Measurements from ENCODE around the gene SNRK.

The SNRK gene

DNA sequence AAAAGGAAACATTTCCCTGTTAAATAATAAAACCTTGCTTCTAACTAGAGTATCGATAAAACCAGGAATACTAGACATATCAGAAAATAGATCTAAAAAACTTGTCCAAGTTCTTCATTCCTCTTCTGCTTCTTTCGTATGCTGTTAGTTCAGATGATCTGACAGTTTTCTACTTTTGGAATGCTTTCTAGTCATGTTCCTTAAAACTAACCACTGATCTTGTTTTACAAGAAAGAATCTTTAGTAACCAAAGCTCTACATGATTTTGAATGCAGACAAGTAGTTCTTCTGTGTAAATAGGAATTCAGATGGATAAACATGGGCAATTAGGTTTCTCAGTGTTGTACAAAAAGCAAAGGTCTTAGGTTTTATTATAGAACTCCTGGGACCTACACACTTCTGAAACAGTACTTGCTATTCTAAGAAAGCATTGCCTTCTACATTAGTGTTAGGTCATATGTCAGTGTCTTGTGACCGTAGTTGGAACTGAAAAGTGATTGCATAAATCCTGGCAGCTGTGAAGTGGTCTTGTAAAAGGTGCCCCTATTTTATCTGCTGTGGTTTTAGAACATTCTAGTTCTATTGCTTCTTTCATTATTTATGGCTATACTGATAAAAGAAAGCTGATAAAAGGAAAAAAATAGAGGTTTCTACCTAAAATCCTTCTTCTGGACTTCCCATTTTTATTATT, 40.7 kb downstream of the SNRK start:
- H3K9me3 ChIP-seq (ENCODE audit: control insufficient read depth, low read length) = peaks cover 3% of the 10 kb centered on the region
- H3K4me1 ChIP-seq (ENCODE audit: control insufficient read depth, insufficient read depth, low read depth, low read length) = no peaks in the 10 kb centered on the region
- no peak overlapping the region for H4K8ac ChIP-seq (ENCODE audit: low read length)
- peak; percentile 66 for DNase-seq
- H3K4ac ChIP-seq (ENCODE audit: low read depth in 1 of 2, low read length in 2 of 2) = no peak overlapping the region
- no peak overlapping the region for H3K27ac ChIP-seq (ENCODE audit: low read length, poor library complexity, severe bottlenecking)
- 57% methylated on average over 2 of the region's 3 CpGs for WGBS
- no peaks in the 10 kb centered on the region for H3K27me3 ChIP-seq (ENCODE audit: control insufficient read depth in 1 of 2, insufficient read depth in 1 of 2, low read length in 2 of 2)
- no peak overlapping the region for H2BK12ac ChIP-seq (ENCODE audit: low read length in 2 of 2)
- H3K14ac ChIP-seq (ENCODE audit: low read length in 2 of 2) = no peak overlapping the region
- no peak overlapping the region for H4K91ac ChIP-seq (ENCODE audit: low read length)
- H3K9ac ChIP-seq (ENCODE audit: low read length) = peak overlapping the region; percentile 14
- no peak overlapping the region for H3K4me3 ChIP-seq (ENCODE audit: insufficient read depth in 1 of 2, low read depth in 1 of 2, low read length in 2 of 2)
- H3K4me2 ChIP-seq (ENCODE audit: low read length, poor library complexity, severe bottlenecking) = no peak overlapping the region
- no peak overlapping the region for H2AFZ ChIP-seq (ENCODE audit: low read depth, low read length)
- H3K79me1 ChIP-seq (replicated peaks; ENCODE audit: low read length, poor library complexity, severe bottlenecking) = peaks cover 12% of the 10 kb centered on the region
- H2BK15ac ChIP-seq (ENCODE audit: low read depth, poor library complexity, severe bottlenecking) = no peak overlapping the region
- H3K36me3 ChIP-seq (ENCODE audit: control insufficient read depth in 1 of 2, insufficient read depth in 2 of 2, low read depth in 1 of 2, low read length in 2 of 2) = peaks cover 0 to 4% of the 10 kb centered on the region in 2 experiments
- H2BK120ac ChIP-seq (ENCODE audit: low read depth, low read length) = no peak overlapping the region
- H2BK5ac ChIP-seq (ENCODE audit: low read depth, low read length, poor library complexity, severe bottlenecking) = no peak overlapping the region
- no peak overlapping the region for H3K18ac ChIP-seq (ENCODE audit: low read depth in 1 of 2, low read length in 2 of 2)
- H2AK5ac ChIP-seq (ENCODE audit: low read length, severe bottlenecking) = no peak overlapping the region
- H3K23ac ChIP-seq (ENCODE audit: low read length in 2 of 2) = no peak overlapping the region

DNA sequence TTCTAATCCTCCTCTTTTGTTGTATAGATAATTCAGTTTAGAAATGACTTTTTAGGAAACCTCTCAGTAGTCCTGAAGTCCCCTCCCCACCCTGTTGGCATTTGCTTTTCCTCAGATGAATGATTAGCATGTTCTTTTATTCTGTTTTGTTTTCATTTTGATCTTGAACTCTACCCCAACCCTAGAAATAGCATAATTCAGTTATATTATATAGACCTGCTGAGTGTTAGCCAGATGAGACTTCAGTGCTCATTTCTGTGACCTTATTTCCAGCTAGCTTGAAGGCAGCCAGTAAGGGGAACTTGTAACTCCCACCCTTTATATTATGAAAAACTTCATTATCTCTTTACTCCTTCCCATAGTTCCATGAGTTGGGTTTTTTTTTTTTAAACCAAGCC, 41.2 kb downstream of the SNRK start:
- Histone ChIP-seq H3K9me3 (ENCODE audit: control insufficient read depth, low read length) (peaks cover 6% of the 10 kb centered on the region), H3K14ac (ENCODE audit: low read length in 2 of 2) (no peak overlapping the region), H3K23ac (ENCODE audit: low read length in 2 of 2) (no peak overlapping the region), H3K4me3 (ENCODE audit: insufficient read depth in 1 of 2, low read depth in 1 of 2, low read length in 2 of 2) (no peak overlapping the region), H3K27me3 (ENCODE audit: control insufficient read depth in 1 of 2, insufficient read depth in 1 of 2, low read length in 2 of 2) (no peaks in the 10 kb centered on the region), H3K9ac (ENCODE audit: low read length) (peak overlapping the region; percentile 14), H2AFZ (ENCODE audit: low read depth, low read length) (no peak overlapping the region), H3K27ac (ENCODE audit: low read length, poor library complexity, severe bottlenecking) (no peak overlapping the region), H2BK120ac (ENCODE audit: low read depth, low read length) (no peak overlapping the region), H3K18ac (ENCODE audit: low read depth in 1 of 2, low read length in 2 of 2) (no peak overlapping the region), H4K8ac (ENCODE audit: low read length) (no peak overlapping the region), H4K91ac (ENCODE audit: low read length) (no peak overlapping the region), H3K79me1 (replicated peaks; ENCODE audit: low read length, poor library complexity, severe bottlenecking) (peaks cover 12% of the 10 kb centered on the region), H2AK5ac (ENCODE audit: low read length, severe bottlenecking) (no peak overlapping the region), H2BK5ac (ENCODE audit: low read depth, low read length, poor library complexity, severe bottlenecking) (no peak overlapping the region), H3K4me1 (ENCODE audit: control insufficient read depth, insufficient read depth, low read depth, low read length) (no peaks in the 10 kb centered on the region), H2BK15ac (ENCODE audit: low read depth, poor library complexity, severe bottlenecking) (no peak overlapping the region), H3K36me3 (ENCODE audit: control insufficient read depth in 1 of 2, insufficient read depth in 2 of 2, low read depth in 1 of 2, low read length in 2 of 2) (peaks cover 0 to 10% of the 10 kb centered on the region in 2 experiments), H3K4ac (ENCODE audit: low read depth in 1 of 2, low read length in 2 of 2) (no peak overlapping the region), H2BK12ac (ENCODE audit: low read length in 2 of 2) (no peak overlapping the region), H3K4me2 (ENCODE audit: low read length, poor library complexity, severe bottlenecking) (no peak overlapping the region)
- DNase-seq = no peak

DNA sequence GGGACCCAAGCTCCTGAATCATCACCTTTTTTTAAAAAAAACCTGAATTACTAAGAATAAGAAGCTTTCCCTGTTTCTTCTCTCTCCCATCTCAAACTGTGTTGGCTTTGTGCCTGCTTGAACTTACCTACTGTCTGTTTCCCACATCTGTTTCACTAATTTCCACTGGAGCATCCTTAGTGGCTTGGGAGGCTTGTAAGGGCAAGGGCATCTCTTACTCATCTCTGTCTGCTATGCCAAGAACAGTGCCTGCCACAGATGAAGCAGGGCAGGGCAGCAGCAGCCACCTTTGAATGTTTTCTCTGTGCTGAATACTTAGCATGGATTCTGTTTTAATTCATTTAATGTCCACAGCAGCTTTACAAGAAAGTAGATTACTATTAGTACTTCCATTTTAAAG, 42.3 kb downstream of the SNRK start:
- Histone ChIP-seq H3K4me1 (ENCODE audit: control insufficient read depth, insufficient read depth, low read depth, low read length) (no peaks in the 10 kb centered on the region), H3K4me2 (ENCODE audit: low read length, poor library complexity, severe bottlenecking) (no peak overlapping the region), H3K23ac (ENCODE audit: low read length in 2 of 2) (no peak overlapping the region), H2AFZ (ENCODE audit: low read depth, low read length) (no peak overlapping the region), H3K27me3 (ENCODE audit: control insufficient read depth in 1 of 2, insufficient read depth in 1 of 2, low read length in 2 of 2) (no peaks in the 10 kb centered on the region), H3K9ac (ENCODE audit: low read length) (no peak overlapping the region), H3K9me3 (ENCODE audit: control insufficient read depth, low read length) (peaks cover 3% of the 10 kb centered on the region), H2BK12ac (ENCODE audit: low read length in 2 of 2) (no peak overlapping the region), H4K91ac (ENCODE audit: low read length) (no peak overlapping the region), H2BK5ac (ENCODE audit: low read depth, low read length, poor library complexity, severe bottlenecking) (no peak overlapping the region), H2BK15ac (ENCODE audit: low read depth, poor library complexity, severe bottlenecking) (no peak overlapping the region), H4K8ac (ENCODE audit: low read length) (no peak overlapping the region), H2AK5ac (ENCODE audit: low read length, severe bottlenecking) (no peak overlapping the region), H3K14ac (ENCODE audit: low read length in 2 of 2) (no peak overlapping the region), H3K18ac (ENCODE audit: low read depth in 1 of 2, low read length in 2 of 2) (no peak overlapping the region), H3K27ac (ENCODE audit: low read length, poor library complexity, severe bottlenecking) (no peak overlapping the region), H3K4me3 (ENCODE audit: insufficient read depth in 1 of 2, low read depth in 1 of 2, low read length in 2 of 2) (no peak overlapping the region), H2BK120ac (ENCODE audit: low read depth, low read length) (no peak overlapping the region), H3K4ac (ENCODE audit: low read depth in 1 of 2, low read length in 2 of 2) (no peak overlapping the region), H3K79me1 (replicated peaks; ENCODE audit: low read length, poor library complexity, severe bottlenecking) (peaks cover 8% of the 10 kb centered on the region), H3K36me3 (ENCODE audit: control insufficient read depth in 1 of 2, insufficient read depth in 2 of 2, low read depth in 1 of 2, low read length in 2 of 2) (peaks cover 0 to 19% of the 10 kb centered on the region in 2 experiments)
- no peak for DNase-seq

DNA sequence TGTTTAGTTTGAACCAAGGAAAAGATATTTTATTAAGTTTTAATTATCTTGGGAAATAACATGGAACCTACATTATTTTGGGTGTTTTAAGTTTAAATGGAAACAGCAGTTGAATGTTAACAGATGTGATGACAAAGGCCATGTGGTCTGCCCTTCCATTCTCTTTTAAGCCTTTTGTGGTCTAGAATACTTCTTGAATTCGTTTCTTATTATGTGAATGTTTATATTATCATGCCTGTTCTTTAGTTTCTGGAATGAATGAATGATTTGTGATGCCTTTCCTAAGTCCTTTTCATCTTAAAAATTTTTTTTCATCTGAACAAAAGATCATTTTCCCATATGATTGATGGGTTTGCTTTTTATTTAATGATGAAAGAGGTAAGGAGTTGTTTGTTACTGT, 44.6 kb downstream of the SNRK start:
- DNase-seq = peak; percentile 38
- H2BK5ac ChIP-seq (ENCODE audit: low read depth, low read length, poor library complexity, severe bottlenecking) = no peak overlapping the region
- no peak overlapping the region for H2BK12ac ChIP-seq (ENCODE audit: low read length in 2 of 2)
- H3K14ac ChIP-seq (ENCODE audit: low read length in 2 of 2) = no peak overlapping the region
- no peak overlapping the region for H4K8ac ChIP-seq (ENCODE audit: low read length)
- WGBS = no CpG with 5 or more reads among the region's 1 CpG
- H4K91ac ChIP-seq (ENCODE audit: low read length) = no peak overlapping the region
- H2AFZ ChIP-seq (ENCODE audit: low read depth, low read length) = no peak overlapping the region
- no peak overlapping the region for H3K4me3 ChIP-seq (ENCODE audit: insufficient read depth in 1 of 2, low read depth in 1 of 2, low read length in 2 of 2)
- H2AK5ac ChIP-seq (ENCODE audit: low read length, severe bottlenecking) = no peak overlapping the region
- no peak overlapping the region for H2BK120ac ChIP-seq (ENCODE audit: low read depth, low read length)
- no peaks in the 10 kb centered on the region for H3K4me1 ChIP-seq (ENCODE audit: control insufficient read depth, insufficient read depth, low read depth, low read length)
- no peak overlapping the region for H3K27ac ChIP-seq (ENCODE audit: low read length, poor library complexity, severe bottlenecking)
- no peaks in the 10 kb centered on the region for H3K27me3 ChIP-seq (ENCODE audit: control insufficient read depth in 1 of 2, insufficient read depth in 1 of 2, low read length in 2 of 2)
- no peak overlapping the region for H3K4me2 ChIP-seq (ENCODE audit: low read length, poor library complexity, severe bottlenecking)
- peaks cover 10 to 40% of the 10 kb centered on the region in 2 experiments for H3K36me3 ChIP-seq (ENCODE audit: control insufficient read depth in 1 of 2, insufficient read depth in 2 of 2, low read depth in 1 of 2, low read length in 2 of 2)
- H3K9me3 ChIP-seq (ENCODE audit: control insufficient read depth, low read length) = peaks cover 18% of the 10 kb centered on the region
- H3K23ac ChIP-seq (ENCODE audit: low read length in 2 of 2) = no peak overlapping the region
- H3K9ac ChIP-seq (ENCODE audit: low read length) = no peak overlapping the region
- peaks cover 7% of the 10 kb centered on the region for H3K79me1 ChIP-seq (replicated peaks; ENCODE audit: low read length, poor library complexity, severe bottlenecking)
- no peak overlapping the region for H2BK15ac ChIP-seq (ENCODE audit: low read depth, poor library complexity, severe bottlenecking)
- H3K4ac ChIP-seq (ENCODE audit: low read depth in 1 of 2, low read length in 2 of 2) = no peak overlapping the region
- no peak overlapping the region for H3K18ac ChIP-seq (ENCODE audit: low read depth in 1 of 2, low read length in 2 of 2)

Measured in mesenchymal stem cell (in vitro differentiated cells and primary cell).